ENCODE measurements around the gene HTRA3.
"Not testable (repeated sequence)": the region's sequence is repeated elsewhere in the genome, so short reads cannot be mapped to it uniquely, and the experiment has no call there.

Gene HTRA3

DNA sequence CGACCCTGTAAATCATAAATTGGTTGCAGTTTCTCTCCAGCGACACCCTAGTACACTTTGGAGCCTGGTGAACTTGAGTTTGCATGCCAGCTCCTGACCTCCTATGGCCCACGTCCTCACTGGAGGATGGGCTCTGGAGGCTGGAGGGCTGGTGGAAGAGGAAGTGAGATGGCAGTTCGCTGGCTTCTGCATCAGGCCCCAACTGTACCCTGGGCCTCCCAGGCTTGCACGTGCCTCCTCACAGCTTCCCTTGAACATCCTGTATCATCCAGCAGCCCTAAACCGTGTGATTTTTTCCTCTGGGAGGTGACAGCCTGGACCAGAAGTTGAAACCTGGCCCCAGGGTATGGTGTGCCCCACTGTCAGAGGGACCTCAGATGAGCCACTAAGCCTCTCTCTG is 78.5 kb downstream of the HTRA3 start:
- no peak for DNase-seq

DNA sequence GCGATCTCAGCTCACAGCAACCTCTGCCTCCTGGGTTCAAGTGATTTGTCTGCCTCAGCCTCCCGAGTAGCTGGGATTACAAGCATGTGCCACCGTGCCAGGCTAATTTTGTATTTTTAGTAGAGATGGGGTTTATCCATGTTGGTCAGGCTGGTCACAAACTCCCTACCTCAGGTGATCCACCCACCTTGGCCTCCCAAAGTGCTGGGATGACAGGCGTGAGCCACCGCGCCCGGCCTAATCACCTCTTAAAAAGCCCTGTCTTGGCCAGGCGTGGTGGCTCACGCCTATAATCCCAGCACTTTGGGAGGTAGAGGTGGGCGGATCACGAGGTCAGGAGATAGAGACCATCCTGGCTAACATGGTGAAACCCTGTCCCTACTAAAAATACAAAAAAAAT is 79.7 kb downstream of the HTRA3 start:
- not testable (repeated sequence) for DNase-seq

DNA sequence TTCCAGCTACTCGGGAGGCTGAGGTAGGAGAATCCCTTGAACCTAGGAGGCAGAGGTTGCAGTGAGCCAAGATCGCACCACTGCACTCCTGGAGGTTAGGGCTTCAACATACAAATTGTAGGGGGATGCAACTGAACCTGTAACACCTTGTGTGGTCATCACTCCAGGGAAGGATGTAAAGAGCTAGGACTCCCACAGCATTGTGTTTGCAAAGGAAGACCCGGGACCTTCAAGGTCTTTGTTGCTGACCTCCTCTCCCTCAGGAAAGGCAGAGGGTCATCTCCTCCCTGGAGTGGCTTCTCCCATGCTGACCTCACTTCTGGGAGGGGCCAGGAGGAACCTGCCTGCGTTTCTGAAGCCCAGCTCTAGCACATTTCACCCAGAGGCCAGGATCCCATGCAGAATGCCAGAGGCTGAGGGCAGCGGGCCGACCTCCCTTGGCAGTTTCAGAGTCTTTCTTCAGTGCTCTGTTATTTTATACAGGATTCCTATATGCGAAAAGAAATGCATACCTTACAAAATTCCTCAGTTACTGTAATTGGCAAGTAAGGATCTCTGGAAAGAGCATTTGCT is 80.2 kb downstream of the HTRA3 start:
- no peak for DNase-seq

DNA sequence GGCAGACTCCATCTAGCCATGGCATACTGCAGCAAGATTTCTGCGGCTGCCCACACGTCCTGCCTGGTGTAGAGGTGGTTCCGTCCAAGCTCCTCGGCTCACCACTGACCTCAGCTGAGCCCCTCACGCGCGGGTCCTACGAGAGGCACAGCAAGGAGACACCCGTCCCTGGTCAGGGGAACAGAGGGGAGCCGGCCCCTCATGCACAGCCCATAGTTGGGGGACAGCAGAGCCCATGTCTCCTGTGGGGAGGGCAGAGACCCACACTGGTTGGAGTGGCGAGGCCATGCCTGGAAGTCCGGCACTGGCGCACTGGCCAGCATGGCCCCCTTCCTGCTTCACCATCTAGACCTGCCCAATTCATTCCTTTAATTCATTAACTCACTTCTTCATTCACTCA is 80.8 kb downstream of the HTRA3 start:
- DNase-seq: no peak

DNA sequence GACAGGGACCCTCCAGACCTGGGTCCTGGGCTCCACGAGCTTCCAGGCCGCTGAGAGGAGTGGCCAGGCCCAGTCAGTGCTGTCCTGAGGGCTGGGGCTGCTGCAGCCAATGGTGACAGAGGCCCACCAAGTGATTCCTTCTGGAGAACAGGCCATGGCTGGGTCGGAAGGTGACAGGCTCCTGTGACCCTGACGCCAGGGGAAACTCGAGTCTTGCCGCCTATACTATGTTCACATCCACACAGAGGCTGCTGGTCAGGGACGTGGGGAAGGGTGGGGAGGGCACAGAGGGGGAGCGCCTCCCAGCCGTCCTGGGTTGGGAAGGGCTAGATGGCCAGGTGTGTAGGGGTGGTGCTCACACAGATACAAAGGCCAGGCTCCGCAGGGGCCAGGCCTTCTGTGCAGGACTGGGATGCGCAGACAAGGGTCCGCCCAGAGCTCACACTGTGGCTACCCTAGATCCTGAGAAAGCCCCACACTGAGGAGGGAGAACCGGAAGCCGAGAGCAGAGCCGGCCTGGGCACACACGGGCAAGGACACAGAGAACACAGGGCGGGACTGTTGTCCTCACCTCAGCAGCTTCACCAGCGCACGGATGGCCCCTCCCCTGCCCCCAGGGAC is 81.4 kb downstream of the HTRA3 start:
- no peak for DNase-seq

DNA sequence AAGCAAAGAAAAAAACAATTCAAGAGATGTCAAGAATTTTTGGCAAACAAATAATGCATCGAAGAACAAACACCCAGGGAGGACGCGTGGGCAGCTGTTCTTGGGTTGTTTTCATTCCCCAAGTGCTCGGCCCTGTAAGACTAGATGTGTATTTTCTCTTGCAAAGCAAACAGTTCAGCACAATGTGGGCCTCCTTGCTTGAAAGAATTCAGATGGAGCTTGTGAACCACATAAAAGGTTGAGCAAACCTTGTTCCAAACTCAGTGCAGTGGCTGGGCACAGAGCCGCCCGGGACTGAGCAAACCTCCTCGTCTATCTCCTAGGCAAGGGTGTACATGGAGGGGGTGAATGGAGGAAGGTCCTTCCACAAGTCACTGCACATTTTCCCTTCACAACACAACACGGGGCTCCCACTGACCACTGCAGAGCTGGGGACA is 82.4 kb downstream of the HTRA3 start:
- DNase-seq: no peak

DNA sequence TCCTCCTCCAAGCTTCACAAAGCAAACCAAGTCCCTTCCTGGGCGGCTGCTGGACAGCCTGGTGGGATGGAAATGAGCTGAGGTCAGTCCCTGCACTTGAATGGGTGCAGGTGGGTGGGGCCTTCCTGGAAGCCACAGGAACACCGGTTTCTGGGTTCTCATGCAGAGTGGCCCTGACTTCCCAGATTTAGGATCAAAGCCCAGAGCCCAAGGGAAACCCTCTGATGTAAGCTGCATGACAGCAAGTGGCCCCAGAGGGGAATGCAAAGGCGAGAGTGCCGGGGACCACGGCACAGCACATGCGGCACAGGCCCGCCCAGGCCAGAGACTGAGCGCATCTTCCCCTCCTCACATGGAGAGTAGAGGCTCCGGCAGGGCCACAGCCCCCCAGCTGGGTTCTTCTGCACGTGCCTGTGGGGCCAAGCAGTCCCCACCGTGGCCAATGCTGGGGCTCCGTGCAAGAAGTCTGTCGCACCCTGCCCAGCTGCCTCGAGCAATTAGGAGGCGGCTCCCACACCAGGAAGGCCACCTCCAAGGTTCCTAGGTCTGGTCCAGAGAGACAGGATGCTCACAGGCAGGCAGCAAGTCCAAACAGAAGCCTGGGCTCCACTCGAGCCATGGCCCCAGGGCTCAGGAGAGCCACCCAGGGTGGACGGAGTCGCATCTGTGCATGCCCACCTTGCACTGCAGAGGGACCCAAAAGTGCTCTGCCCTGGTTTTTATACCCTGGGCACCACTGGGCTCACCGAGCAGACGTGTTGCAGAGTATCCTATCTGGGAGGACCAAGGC is 83.0 kb downstream of the HTRA3 start:
- no peak for DNase-seq

DNA sequence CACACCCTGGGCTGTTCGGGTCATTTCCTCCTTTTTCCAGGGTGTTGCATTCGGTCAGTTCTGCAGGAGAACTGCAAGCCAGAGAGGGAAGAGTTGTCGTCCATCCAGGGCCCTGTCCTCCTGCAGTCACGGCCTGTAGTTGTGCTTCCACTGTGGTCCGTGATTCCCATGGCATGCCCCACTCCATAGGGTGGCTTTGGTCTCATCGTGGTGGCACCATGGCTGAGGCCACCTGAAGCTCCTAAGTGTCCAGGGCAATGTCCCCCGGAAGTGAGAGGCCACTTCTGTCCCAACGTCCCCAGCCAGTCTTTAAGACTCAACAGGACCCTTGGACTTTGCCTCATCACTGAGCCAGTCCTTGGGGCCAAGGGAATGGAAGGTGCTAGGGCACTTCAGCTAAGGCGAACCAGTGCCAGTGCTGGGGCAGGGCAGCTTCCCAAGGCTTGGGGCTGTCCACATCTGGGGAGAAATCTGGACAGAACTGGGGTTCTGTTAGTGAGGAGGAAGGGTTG is 83.7 kb downstream of the HTRA3 start:
- DNase-seq: no peak

DNA sequence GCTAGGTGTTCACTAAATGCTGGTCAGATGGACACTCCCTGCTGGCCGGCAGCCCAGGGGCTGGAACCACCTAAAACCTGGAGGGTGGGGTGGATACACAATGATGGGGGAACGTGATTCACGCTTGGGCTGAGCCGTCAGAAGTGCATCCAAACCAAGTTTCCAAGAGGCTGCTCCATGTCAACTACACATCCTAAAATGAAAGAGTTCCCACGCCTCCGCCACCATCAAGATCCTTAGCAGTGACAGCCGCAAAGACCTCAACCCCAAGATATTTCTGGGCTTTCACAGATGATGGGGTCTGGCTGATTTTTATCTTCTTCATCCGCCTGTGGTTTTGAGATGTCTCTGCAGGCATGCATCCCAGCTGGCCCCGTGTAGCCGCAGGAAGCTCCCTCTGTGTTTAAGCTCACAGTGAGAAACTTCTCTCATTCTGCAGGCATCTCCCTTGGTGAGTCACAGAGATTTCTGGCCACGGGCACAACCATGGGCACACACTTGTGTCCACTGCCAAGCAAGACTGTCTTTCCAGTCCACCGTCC is 84.4 kb downstream of the HTRA3 start:
- no peak for DNase-seq

DNA sequence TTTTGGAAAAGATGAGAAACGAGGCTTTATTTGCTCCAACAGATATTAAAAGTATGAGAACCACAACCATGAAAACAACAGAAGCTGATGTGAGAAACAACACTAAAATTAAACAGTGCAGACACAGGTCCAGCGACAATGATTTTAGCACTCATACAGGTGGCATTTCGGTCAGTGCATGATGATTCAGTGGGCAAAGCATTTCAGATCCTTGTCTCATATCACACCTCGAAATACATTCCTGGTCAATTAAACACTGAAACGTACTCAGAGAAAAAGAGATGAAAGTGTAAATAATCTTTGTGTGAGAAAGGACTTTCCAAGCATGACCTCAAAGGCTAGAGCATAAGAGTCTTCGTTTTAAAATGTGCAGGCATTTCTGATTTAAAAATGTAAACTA is 85.8 kb downstream of the HTRA3 start:
- DNase-seq: no peak

DNA sequence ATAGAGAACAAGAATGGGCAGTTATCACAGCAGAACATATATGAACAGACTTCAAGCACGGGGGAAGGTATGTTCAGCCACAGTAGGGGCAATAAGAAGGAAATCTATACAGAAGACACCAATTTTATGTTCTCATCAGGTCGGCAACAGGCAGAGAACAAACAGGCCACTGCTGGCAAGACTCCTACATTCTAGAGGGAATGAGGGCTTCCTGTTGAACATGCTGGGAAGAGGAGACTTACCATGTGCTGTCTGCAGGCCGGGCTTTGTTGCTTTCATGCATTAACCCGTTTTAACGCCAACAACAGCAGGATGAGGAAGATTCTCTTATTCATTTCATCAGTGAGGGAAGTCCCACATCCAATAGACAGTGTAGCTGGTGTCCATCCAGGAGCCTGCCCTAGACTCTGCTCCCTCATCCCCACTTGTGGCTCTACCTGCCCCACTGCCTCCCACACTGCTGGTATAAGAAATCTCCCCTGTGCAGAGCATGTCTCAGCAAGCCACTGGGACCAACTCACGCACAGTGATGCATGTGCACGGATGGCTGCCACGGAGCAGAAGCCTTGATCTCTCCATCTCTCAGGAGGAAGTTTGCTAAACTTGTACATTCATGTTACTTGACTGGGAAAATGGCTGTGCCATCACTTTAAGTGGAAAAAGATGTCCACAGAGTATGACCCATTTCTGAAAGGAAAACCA is 86.5 kb downstream of the HTRA3 start:
- no peak for DNase-seq

Data from NK-92 treated with Interleukin-12 subunit alpha and Interleukin-12 subunit beta, amount 100 ng/mL, for 24 hours (cell line).